H1 (cell line): ENCODE measurements around the gene KCNJ12. TPM values are rescaled to one million over a fixed set of nuclear protein-coding genes. Genes with fewer than 3 reads are reported as not detected.

ENCODE experiments used
- CBX8 ChIP-seq: fragments of 300-800, 300-1000 bp; sonication (generic); IDR thresholded peaks from 2 replicates; pipeline ENCODE4 v1.7.1; 2016; ENCODE audit warnings: low read depth, low read length, borderline replicate concordance
- CHD2 ChIP-seq: IDR thresholded peaks from 2 replicates; pipeline ENCODE4 v1.6.1; 2012; ENCODE audit warnings: low read length, improper control_type of control experiment
- HDAC6 ChIP-seq: IDR thresholded peaks from one replicate; pipeline ENCODE4 v1.7.1; 2012; ENCODE audit warnings: low read depth, mild to moderate bottlenecking, inconsistent platforms, low read length, moderate library complexity
- JUN ChIP-seq: IDR thresholded peaks from 2 replicates; pipeline ENCODE4 v1.6.1; 2011; ENCODE audit warnings: low read depth, mild to moderate bottlenecking, improper control_type of control experiment, low read length
- NRF1 ChIP-seq: IDR thresholded peaks from 2 replicates; pipeline ENCODE4 v1.6.1; 2011; ENCODE audit warnings: mild to moderate bottlenecking, low read depth, low read length, improper control_type of control experiment
- TEAD4 ChIP-seq: IDR thresholded peaks from 2 replicates; pipeline ENCODE4 v1.6.1; 2012; ENCODE audit warnings: low read depth, low read length, inconsistent platforms, mixed read lengths
- polyA plus RNA-seq, 7 experiments: library from polyadenylated mRNA; depleted of rRNA in 3 of 7; stranded (reverse) in 5 of 7; unstranded in 2 of 7; fragments of >200 nt in 5 of 7; fragments of 200-250 nt in 2 of 7; gene quantifications; 1 replicate in 5 of 7; 2 replicates in 1 of 7; 4 replicates in 1 of 7; pipeline versions ENCODE4 v1.2.1 to v1.2.3, GENCODE V29; 2011 to 2013; ENCODE audit warnings: missing spikeins in 2 of 7, mixed read lengths in 2 of 7
- total RNA-seq: library from RNA; stranded (reverse); fragmentation: NEBNext Ultra II Directional; extraction: Animal tissue kit (Norgen Biotek cat#: 25700); gene quantifications from 2 replicates; pipeline ENCODE4 v1.2.1, GENCODE V29; 2021
- TF ChIP-seq, protein P1 (sequence below): fragments of 300-600 bp; sonication (generic); IDR thresholded peaks from 2 replicates; pipeline ENCODE4 v1.7.1; 2012; ENCODE audit warnings: low read length, moderate library complexity, mild to moderate bottlenecking, inconsistent platforms; ENCODE audit not compliant: insufficient replicate concordance
- TF ChIP-seq, protein P2 (sequence below): IDR thresholded peaks from 2 replicates; pipeline ENCODE4 v1.6.1; 2012; ENCODE audit warnings: low read length, inconsistent platforms

The KCNJ12 gene
- total and polyA plus RNA-seq, 2 of the 8 experiments (the other 6 are each of a cell fraction or from before 2014, with no cell fraction given): 1.2 to 1.5 TPM

DNA sequence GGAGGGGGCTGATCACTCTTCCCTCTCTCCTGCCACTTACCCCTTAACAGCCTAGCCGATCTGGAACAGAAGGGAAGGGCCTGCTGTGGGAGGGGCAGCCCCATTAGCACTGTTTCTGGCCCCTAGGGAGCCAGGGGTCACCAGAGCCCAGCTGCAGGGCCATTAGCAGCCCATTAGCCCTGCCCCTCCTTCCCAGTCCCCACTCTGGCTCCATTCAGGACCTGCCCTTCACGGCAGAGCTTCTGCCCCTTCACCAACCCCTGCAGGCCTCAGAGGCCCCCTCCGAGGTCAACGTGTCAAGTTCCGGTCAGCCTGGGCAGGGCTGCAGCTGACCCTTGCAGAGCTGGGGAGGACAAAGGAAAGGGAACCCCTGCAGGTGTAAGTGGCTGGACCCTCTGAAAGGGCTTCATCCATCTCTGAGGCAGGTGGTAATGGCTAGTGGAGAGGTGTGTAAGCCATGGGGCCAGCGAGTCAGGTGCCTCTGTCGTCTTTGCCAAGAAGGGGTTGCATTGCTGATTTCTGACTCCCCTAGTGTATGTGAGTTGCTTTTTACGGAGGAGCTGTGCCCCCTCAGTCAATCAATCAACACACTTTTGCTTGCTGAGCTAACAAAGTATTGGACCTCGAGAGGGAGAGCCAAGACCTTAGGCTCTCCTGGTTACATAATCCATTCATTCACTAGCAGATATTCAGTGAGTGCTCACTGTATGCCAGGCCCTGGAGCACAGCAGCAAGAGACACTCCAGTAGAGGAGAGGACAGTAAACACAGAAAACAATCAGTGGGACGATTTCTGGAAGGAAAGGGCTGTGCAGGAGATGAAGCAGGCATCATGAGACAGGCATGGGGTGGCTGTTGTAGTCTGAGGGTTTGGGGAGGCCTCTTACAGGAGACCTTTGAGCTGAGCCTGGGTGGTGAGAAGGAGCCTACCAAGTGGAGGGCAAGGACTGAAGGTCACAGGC, 18.2 kb upstream of the KCNJ12 start (continued):
- TF ChIP-seq, protein P1, sequence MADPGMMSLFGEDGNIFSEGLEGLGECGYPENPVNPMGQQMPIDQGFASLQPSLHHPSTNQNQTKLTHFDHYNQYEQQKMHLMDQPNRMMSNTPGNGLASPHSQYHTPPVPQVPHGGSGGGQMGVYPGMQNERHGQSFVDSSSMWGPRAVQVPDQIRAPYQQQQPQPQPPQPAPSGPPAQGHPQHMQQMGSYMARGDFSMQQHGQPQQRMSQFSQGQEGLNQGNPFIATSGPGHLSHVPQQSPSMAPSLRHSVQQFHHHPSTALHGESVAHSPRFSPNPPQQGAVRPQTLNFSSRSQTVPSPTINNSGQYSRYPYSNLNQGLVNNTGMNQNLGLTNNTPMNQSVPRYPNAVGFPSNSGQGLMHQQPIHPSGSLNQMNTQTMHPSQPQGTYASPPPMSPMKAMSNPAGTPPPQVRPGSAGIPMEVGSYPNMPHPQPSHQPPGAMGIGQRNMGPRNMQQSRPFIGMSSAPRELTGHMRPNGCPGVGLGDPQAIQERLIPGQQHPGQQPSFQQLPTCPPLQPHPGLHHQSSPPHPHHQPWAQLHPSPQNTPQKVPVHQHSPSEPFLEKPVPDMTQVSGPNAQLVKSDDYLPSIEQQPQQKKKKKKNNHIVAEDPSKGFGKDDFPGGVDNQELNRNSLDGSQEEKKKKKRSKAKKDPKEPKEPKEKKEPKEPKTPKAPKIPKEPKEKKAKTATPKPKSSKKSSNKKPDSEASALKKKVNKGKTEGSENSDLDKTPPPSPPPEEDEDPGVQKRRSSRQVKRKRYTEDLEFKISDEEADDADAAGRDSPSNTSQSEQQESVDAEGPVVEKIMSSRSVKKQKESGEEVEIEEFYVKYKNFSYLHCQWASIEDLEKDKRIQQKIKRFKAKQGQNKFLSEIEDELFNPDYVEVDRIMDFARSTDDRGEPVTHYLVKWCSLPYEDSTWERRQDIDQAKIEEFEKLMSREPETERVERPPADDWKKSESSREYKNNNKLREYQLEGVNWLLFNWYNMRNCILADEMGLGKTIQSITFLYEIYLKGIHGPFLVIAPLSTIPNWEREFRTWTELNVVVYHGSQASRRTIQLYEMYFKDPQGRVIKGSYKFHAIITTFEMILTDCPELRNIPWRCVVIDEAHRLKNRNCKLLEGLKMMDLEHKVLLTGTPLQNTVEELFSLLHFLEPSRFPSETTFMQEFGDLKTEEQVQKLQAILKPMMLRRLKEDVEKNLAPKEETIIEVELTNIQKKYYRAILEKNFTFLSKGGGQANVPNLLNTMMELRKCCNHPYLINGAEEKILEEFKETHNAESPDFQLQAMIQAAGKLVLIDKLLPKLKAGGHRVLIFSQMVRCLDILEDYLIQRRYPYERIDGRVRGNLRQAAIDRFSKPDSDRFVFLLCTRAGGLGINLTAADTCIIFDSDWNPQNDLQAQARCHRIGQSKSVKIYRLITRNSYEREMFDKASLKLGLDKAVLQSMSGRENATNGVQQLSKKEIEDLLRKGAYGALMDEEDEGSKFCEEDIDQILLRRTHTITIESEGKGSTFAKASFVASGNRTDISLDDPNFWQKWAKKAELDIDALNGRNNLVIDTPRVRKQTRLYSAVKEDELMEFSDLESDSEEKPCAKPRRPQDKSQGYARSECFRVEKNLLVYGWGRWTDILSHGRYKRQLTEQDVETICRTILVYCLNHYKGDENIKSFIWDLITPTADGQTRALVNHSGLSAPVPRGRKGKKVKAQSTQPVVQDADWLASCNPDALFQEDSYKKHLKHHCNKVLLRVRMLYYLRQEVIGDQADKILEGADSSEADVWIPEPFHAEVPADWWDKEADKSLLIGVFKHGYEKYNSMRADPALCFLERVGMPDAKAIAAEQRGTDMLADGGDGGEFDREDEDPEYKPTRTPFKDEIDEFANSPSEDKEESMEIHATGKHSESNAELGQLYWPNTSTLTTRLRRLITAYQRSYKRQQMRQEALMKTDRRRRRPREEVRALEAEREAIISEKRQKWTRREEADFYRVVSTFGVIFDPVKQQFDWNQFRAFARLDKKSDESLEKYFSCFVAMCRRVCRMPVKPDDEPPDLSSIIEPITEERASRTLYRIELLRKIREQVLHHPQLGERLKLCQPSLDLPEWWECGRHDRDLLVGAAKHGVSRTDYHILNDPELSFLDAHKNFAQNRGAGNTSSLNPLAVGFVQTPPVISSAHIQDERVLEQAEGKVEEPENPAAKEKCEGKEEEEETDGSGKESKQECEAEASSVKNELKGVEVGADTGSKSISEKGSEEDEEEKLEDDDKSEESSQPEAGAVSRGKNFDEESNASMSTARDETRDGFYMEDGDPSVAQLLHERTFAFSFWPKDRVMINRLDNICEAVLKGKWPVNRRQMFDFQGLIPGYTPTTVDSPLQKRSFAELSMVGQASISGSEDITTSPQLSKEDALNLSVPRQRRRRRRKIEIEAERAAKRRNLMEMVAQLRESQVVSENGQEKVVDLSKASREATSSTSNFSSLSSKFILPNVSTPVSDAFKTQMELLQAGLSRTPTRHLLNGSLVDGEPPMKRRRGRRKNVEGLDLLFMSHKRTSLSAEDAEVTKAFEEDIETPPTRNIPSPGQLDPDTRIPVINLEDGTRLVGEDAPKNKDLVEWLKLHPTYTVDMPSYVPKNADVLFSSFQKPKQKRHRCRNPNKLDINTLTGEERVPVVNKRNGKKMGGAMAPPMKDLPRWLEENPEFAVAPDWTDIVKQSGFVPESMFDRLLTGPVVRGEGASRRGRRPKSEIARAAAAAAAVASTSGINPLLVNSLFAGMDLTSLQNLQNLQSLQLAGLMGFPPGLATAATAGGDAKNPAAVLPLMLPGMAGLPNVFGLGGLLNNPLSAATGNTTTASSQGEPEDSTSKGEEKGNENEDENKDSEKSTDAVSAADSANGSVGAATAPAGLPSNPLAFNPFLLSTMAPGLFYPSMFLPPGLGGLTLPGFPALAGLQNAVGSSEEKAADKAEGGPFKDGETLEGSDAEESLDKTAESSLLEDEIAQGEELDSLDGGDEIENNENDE: no peak
- TF ChIP-seq JUN (no peak), HDAC6 (no peak), TEAD4 (no peak), NRF1 (no peak), CBX8 (no peak), CHD2 (no peak)
- TF ChIP-seq, protein P2, sequence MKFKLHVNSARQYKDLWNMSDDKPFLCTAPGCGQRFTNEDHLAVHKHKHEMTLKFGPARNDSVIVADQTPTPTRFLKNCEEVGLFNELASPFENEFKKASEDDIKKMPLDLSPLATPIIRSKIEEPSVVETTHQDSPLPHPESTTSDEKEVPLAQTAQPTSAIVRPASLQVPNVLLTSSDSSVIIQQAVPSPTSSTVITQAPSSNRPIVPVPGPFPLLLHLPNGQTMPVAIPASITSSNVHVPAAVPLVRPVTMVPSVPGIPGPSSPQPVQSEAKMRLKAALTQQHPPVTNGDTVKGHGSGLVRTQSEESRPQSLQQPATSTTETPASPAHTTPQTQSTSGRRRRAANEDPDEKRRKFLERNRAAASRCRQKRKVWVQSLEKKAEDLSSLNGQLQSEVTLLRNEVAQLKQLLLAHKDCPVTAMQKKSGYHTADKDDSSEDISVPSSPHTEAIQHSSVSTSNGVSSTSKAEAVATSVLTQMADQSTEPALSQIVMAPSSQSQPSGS: no peak
